GM21515 (cell line): ENCODE measurements around the gene DNAJC5.
A peak's percentile ranks its signal among the peaks of the same experiment; 100 is the strongest.
"Not testable (repeated sequence)": the region's sequence is repeated elsewhere in the genome, so short reads cannot be mapped to it uniquely, and the experiment has no call there.

Experiments
- ATAC-seq: cut with Tn5 transposase; IDR thresholded peaks from one replicate; pipeline ENCODE4 v1.9.1; 2021; ENCODE audit not compliant: unreplicated experiment

The DNAJC5 gene, protein sequence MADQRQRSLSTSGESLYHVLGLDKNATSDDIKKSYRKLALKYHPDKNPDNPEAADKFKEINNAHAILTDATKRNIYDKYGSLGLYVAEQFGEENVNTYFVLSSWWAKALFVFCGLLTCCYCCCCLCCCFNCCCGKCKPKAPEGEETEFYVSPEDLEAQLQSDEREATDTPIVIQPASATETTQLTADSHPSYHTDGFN

DNA sequence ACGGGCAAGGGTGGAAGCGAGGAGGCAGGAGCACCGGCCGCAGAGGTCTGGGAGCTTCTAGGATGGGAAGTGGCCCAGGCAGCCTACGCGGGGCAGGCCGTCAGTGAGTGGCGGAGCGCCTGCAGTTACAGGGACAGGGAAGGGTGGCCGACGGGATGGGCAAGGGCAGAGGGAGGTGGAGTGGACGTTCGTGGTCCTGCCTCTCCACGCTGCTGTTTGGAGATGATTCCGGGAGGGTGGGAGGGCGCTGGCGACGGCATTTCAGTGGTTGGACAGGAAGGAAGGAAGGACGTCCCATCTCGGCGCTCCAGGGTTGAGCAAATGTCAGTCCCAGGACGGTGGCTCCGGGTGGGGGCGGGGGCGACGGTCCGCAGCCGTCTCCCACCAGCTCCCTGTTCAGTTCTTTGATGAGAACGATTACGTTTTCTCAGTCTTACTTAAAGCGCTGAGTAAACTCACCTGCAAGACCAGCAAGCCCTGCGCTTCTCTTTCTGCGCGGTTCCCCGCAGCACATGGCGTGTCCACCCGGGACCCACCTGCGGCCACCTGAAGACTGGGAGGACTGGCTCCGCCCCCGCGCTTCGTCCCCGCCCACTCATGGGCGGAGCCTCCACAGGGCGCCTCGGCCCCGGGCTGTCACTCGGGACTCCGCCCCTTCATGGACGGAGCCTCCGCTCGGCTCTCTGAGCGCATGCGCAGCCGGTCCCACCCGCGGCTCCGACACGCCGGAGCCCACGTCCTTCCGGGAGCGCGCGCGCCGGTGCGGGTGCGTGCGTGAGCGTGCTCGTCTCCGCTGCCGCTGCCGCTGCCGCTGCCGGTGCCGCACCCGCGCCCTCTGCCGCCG is at the start of gene DNAJC5:
TSS of gene DNAJC5 (plus strand) at position 769 of the 844 bp plus-strand sequence. CDS start 33,220 bp downstream, outside the sequence.
- ATAC-seq = peak; percentile 72

DNA sequence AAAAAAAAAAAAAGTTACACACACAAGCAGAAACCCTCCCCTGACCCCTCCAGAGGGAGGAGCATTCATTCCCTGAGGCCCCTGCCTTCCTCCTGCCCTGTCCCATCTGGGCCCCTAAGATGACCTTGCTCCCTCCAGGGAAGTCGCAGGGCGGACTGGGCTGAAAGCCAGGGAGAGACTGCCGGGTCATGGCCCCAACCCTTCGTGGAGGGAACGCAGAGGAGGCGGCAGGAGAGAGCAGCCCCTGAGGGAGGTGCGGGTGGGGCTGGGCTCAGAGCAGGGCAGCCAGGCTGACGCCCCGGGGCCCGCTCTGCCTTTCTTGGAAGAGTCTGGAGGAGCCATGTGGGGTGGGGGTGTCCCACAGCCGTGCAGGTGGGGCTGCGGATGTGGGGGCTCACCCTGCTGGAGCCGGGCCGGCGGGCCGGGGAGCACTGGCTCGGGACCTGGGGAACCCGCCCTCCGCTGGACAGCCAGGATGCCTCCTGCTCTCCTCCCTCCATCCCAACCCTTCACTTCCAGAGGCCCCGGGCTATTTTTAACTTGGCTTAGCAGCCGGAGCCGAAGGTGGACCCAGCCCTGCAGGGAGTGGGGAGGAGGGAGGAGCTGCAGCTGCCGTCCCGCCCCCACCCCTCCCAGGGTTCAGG is 48.7 kb upstream of the DNAJC5 start:
- ATAC-seq = no peak

DNA sequence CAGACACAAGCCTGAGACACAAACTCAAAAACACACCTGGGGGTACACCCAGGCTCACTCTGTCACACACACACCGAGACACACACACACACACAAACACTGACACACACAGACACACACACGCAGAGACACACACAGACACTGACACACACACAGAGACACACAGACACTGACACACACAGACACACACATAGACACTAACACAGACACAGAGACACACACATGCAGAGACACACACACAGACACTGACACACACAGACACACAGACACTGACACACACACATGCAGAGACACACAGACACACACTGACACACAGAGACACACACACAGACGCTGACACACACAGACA is 48.1 kb upstream of the DNAJC5 start:
- no peak for ATAC-seq

DNA sequence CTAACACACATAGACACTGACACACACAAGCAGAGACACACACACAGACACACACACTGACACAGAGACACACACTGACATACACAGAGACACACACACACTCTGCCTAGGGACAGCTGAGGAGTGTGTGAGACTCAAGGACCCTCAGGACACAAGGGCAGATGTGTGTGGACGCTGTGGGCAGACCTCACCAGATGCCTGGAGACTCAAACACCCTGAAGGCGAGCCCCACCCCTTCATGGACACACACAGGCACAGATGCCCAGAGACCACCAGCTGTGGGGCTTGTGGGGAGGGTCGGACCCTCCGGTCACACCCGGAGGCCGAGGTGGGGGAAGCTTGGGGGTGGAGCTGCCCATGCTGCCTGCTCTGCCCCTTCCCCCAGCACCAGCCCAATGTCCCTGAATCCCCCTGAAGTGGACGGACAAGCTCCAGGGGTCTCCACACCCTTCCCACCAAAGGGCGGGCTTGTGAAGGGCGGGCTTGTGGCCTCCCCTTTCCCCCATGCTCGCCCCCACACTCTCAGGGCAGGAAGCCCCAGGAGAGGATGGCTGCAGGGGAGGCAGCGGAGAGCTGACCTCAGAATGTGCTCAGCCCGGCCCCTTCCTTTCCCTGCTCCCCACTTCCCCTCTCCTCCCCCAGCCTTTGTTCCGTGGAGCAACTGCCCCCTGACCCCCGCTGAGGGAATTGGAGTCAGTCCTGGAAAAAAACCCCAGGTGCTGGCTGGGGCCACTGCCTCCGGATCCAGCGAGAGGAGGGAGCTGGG is 47.5 kb upstream of the DNAJC5 start:
- no peak for ATAC-seq

DNA sequence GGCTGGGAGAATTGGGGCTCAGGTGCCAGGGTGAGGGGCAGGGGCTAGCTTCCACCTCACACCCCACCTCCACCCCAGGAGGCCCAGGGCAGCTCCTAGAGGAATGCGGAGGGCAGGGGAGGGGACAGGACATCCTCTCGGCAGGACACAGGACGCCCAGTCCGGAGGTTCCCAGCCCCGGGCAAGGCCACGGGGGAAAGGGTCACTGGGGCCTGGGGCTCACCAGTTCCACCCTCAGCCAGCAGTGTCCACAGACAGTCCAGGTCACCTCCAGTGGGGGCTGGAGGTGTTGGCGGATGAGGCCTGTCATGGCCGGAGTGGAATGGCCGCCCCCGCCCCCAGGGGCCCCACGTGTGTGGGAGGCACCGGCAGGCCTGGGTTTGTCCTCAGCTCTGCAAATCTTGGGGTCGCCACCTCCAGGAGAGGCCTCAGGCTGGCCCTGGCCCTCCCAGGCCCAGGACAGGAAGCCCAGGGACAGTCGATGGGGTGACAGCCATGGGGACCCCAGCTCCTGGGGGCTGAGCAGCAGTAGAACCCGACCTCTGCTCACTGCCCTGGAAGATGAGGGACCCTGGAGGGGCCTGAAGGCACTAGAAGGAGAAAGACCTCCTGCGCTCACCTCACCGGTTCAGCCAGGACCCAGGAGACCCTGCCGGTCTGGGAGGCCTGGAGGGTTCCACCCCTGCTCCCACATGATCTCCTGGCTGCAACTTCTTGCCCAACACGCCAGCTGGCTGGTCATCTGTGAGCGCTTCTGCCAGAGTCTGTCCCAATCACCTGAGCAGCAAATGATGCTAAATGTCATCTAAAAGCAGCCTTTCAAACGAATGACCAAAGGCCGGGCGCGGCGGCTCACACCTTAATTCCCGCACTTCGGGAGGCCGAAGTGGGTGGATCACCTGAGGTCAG is 46.7 kb upstream of the DNAJC5 start:
- no peak for ATAC-seq

DNA sequence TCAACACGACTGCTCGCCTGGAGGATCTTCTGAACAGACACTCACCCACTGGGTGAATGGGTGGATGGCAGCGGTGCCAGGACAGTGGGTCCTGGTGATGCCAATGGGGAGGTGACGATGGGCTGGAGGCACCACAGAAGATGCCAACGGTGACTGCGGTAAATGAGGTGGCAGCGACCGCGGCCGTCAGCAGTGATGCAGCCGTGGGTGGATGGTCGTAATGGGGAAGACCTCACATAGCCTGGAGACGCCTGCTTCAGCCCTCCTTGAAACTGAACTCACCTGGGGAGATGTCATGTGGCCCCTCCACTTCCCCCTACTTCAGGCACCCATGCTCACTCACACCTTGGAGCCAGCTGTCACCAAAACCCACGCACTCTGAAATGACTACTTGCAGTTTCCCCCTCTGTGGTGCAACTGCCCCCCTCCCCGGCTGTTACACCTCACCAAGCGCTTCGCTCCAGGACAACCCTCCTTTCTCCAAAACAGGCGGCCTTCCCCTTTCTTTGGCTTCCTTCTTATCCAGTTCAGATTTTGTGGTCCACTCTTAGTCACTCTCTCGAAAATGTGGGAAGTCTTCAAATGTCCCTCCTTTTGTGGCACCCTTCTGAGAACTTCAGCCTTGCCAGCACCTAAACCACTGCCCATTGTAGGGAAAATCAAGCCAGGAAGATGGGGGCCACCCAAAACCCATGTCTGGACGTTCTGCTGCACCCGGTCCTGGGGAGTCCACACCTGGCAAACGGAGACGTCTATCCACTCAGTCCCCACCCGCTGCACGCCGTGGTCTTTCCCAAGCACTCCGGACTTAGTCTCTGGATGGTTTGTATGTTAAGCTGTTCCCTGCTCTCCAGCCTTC is 44.0 kb upstream of the DNAJC5 start:
- ATAC-seq = peak; percentile 77

DNA sequence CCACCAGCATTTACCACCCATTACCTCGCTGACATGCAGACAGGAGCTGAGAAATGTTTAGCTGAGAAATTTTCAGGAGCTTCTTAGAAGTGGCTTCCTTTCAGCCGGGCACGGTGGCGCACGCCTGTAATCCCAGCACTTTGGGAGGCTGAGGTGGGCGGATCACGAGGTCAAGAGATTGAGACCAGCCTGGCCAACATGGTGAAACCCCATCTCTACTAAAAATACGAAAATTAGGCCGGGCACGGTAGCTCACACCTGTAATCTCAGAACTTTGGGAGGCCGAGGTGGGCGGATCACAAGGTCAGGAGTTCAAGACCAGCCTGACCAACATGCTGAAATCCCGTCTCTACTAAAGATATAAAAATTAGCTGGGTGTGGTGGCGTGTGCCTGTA is 43.4 kb upstream of the DNAJC5 start:
- ATAC-seq = not testable (repeated sequence)

DNA sequence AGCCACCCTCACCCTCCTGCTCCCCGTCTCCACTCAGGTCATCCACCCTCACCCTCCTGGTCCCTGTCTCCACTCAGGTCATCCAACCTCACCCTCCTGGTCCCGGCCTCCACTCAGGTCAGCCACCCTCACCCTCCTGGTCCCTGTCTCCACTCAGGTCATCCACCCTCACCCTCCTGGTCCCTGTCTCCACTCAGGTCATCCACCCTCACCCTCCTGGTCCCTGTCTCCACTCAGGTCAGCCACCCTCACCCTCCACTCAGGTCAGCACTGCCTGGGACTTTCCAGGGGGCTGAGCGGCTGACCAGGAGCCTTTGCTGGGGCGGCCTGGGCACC is 41.2 kb upstream of the DNAJC5 start:
- not testable (repeated sequence) for ATAC-seq

DNA sequence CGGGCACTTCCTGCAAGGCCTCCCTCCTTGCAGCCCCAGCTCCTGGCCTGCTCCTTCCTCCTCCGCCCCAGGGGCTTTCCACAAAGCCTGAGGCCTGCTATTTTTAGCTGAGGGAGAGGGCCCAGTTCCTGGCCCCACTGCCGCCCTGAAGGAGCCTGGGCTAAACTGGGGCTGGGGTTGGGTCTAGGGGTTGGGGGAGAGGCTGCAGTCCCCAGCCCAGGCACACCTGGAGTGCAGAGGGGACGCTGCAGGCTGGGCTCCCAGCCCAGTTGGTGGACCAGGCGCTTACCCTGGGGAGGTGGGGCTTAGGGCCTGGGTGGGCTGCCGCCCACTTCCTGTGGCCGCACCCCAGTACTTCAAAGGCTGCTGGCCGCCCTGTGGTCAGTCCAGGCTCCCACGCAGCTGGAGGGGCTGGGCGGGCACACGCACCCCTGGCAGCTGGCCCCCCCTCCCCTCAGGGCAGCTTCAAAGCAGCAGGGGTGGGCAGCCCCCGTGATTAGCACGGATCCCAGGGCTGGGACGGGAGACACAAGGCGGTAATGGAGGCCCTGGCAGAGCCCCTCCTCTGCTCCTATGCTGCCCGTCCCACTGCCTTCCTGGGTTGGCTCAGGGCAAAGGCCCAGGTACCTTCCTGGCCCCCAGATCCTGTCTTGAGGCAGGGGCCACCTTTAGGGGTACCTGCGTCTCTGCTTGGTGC is 40.7 kb upstream of the DNAJC5 start:
- ATAC-seq = no peak

DNA sequence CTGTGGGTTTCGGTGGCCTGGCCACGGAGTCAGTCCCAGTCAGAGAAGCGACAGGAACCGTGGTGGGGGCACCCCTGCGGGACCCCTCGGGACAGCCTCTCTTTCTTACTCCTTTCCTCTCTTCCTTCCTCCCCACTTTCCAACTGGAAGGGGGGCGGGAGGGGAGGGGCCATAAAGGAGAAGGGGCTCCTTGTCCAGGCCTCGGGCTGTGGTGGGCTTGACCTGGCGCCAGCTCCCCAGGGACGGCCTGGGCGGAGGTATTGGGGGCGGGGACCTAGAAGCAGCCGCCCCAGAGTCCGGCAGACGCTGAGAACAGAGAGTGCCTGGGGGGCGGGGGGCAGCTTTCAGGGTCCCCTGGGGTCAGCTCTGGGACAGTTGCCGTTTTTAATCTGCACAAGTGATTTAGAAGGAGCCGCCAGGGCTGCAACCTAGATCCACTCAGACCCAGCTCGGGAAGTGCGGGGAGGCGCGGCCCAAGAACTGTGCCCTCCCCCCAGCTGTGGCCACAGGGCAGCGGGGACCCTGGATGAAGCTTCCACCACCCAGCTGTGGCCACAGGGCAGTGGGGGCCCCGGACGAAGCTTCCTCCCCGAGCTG is 40.1 kb upstream of the DNAJC5 start:
- no peak for ATAC-seq

DNA sequence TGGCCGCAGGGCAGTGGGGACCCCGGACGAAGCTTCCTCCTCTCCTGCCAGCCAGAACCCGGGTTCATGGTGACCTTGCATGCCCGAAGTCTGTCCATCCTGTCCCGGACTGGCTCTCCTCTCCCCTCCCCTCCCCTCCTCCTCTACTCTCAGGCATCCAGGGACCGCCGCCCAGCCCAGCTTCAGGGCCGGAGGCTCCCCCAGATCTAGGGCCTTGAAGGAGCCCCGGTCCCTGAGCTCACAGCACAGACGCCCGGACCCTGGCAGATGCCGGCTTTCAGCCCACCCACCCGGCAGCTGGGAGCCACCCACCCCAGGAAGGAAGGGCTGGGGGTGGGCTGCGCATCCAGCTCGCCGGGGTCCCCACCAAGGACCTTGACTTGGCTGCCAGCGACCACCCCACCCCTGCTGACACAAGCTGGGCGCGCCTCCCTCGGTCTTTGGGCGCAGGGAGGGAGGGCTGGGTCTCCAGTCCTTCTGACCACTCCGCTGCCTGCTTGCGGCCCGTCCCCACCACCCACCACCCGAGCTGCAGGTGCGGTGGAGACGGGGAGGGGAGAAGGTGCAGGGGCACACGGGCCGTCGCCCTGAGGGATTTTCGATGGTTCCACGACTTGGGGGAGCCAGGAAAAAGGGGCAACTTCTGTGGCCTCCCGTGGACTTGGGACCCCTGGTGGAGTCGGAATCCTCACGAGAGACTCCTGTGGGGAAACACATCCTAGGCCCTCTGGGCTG is 39.4 kb upstream of the DNAJC5 start:
- ATAC-seq = no peak

DNA sequence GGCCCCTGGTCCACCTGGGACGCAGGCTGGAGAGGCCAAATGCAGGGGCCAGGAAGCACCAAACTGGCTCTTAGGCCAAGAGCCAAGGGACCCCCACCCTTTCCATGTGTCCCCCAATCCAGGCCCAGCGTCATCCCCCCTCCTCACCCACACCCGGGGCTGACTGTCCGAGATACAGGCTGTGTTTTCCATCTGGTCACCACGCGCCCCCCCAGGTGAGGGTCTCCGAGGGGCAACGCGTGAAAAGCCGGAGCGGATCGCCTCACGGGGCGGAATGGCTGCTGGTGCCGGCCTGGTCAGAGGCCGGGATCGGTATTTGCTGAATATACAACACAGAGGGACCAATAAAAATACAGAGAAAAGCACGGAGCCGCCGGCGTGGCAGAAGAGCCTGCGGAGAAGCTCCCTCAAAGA is 38.8 kb upstream of the DNAJC5 start:
- ATAC-seq = no peak

DNA sequence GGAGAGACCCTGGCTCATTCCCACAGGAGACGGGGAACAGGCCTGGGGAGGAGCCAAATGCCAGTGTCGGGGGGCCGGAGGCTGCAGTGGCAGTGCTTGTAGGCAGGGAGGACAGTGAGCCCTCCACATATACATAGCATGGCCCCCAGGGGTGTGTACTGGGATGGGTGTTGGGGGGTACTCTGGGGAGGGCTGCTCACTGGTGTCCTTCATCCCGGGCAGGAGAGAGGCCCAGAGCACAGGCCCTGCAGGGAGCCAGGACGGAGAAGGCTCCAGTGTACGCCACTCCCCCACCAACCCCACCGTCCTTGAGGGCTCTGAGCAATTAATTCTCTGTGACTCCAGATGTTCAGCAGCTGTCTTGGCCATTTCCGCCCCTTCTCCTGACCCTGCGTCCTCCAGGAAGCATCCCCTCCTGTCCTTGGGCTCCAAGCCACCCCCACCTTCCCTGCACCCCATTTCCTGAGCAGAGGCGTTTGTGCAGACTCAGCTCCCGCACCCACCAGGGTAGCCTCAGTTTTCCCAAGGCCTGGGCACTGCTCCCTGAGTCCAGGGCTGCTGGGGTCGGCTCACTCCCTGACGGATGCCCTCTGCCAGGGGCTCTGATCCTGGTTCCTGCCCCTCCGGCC is 37.0 kb upstream of the DNAJC5 start:
- ATAC-seq = no peak

DNA sequence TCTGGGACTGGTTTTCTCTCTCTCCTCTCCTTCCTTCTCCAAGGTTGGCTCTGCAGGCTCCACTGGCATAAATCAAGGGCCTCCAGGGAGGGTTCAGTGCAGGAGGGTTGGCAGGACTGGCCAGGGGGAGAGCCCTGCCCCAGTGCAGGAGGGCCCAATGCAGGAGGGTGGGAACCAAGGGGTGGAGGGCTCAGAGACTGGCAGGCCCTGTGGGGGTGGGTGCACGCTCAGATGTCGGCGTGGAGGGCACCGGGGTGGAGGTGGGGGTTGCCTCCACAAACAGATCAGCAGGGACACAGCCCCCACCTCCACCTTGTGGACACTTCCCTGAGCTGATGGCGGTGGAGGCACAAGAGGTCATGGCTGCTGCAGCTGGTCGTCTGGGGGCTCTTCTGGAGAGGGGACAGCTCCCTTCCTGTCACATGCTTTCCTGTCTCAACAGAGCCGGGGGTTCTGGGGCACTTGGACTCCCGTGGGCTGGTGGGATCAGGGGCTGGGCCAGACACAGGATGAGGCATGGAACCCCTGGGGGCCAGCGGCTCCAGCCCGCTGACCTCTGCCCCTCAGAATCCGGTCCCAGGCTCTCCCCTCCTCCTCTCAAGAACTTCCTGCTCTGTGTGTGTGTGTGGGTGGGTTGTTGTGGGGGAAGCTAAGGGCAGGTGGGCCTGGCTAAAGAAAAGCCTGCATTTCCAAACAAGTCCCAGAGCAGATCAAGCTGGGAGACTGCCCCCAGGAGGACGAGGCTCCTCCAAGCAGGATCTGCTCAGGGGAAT is 36.3 kb upstream of the DNAJC5 start:
- no peak for ATAC-seq

DNA sequence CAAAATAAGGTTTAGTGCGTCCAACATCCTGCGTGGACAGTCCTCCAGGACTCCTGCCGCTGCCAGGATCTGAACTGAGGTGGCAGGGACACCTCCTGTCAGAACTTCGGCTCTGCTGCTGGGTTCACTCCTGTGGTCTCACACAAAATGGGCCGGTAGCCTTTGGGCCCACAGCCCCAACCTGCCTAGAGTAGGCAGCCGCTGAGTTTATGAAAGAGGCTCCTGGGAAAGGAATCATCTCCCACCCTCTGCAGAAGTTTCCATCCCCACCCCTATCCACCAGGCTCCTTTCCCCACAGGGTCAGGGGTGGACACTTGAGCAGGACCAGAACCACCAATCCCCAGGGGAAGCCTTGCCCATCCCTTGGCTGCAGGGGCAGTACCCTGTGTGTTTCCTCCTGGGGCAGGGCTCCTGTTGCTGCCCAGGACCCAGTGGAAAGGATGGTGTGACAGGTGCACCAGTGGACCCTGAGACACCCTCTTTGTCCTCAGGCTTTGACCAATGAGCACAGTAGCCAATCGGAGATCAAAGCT is 35.7 kb upstream of the DNAJC5 start:
- ATAC-seq = no peak

DNA sequence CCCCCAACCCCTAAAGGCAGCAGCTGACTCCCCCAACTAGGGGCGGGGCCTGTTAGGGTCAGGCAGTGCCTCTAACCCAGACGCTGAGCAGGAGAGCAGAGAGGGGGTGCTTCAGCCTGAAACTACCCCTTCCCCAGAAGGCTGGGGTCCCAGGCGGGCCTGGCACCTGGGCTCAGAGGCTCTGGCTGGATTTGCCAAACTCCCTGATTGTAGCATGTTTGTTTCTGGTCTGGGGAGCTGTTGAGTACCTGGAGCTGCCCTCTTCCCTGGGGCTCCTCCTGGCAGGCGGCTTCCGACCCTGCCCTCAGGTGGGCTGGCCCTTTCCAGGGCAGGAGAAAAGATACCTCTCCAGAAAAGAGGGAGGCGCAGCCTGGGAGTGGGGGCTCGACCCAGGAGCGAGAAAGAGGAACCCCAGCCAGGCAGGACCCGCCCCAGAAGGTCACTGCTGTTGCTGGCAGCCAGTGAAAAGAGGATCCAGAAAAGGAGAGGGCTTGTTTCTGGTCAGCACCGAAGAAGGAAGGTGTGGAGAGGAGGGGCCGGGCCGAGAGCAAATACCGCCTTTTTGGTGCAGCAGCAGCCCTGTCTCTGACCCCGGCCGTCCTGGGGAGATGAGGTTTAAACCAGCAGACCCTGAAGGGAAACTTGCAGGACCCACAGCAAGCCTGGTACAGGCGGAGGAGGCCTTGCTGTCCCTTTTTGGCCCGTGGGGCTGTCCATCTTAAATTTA is 34.4 kb upstream of the DNAJC5 start:
- ATAC-seq = no peak
